A673 (cell line): Measurements from ENCODE around the gene APBB1IP.

ENCODE experiments used
- CTCF ChIP-seq: fragments of 300-800, 200-600 bp; sonication (generic); conservative IDR thresholded peaks from 2 replicates; pipeline ENCODE4 v1.5.1; 2017; ENCODE audit warnings: low read depth, mild to moderate bottlenecking, antibody characterized with exemption, low read length, moderate library complexity, mixed read lengths
- EZH2 ChIP-seq: fragments of 200-600 bp; sonication (generic); IDR thresholded peaks from 2 replicates; pipeline ENCODE4 v1.6.1; 2017; ENCODE audit warnings: borderline replicate concordance, low read depth, mild to moderate bottlenecking, mixed read lengths, antibody characterized with exemption, low read length; ENCODE audit not compliant: poor library complexity, severe bottlenecking

GRCh38 chr10:26432938-26433337, 5.2 kb upstream of the APBB1IP start:
- no peak for TF ChIP-seq CTCF
- no peak for TF ChIP-seq EZH2
